KG1 (cell line): ENCODE results near the gene SPINK13.
"Not testable (repeated sequence)": the region's sequence is repeated elsewhere in the genome, so short reads cannot be mapped to it uniquely, and the experiment has no call there.

Experiments used
- DNase-seq: peaks from one replicate; lab custom pipeline; 2025; lab: John Stamatoyannopoulos, UW

SPINK13 gene

GRCh38 chr5:148268566-148268965 is at the start of gene SPINK13:
Gene SPINK13, plus strand, starts transcription at chr5:148268794. Its CDS starts 1,279 bp downstream, at chr5:148270073.
- DNase-seq = no peak

GRCh38 chr5:148221508-148221907 is 47.1 kb upstream of the SPINK13 start:
- DNase-seq = no peak

GRCh38 chr5:148224117-148224742 is 44.4 kb upstream of the SPINK13 start:
- DNase-seq = no peak

- DNase-seq = no peak
Observed at GRCh38 chr5:148228392-148228984, 40.1 kb upstream of the SPINK13 start.

GRCh38 chr5:148229840-148230239 is 38.8 kb upstream of the SPINK13 start:
- DNase-seq = no peak

- DNase-seq = no peak
Observed at GRCh38 chr5:148230240-148230639, 38.4 kb upstream of the SPINK13 start.

GRCh38 chr5:148237785-148238417 is 30.7 kb upstream of the SPINK13 start:
- DNase-seq = no peak

- no peak for DNase-seq
Observed at GRCh38 chr5:148238418-148238794, 30.2 kb upstream of the SPINK13 start, which contains the start of gene MARCOL. Gene MARCOL, plus strand, starts transcription at chr5:148238525. Its CDS starts 73 bp downstream, at chr5:148238598.

- no peak for DNase-seq
Observed at GRCh38 chr5:148248894-148249293, 19.7 kb upstream of the SPINK13 start.

GRCh38 chr5:148255456-148255855 is 13.1 kb upstream of the SPINK13 start:
- no peak for DNase-seq

GRCh38 chr5:148259288-148259687 is 9.3 kb upstream of the SPINK13 start:
- no peak for DNase-seq

- DNase-seq = no peak
Observed at GRCh38 chr5:148261221-148261620, 7.4 kb upstream of the SPINK13 start.

GRCh38 chr5:148267962-148268361 is 632 bp upstream of the SPINK13 start:
- DNase-seq = no peak

GRCh38 chr5:148275129-148275528 is 6.5 kb downstream of the SPINK13 start:
- not testable (repeated sequence) for DNase-seq

- DNase-seq = not testable (repeated sequence)
Observed at GRCh38 chr5:148280893-148281292, 12.3 kb downstream of the SPINK13 start.

- DNase-seq = not testable (repeated sequence)
Observed at GRCh38 chr5:148281336-148281735, 12.7 kb downstream of the SPINK13 start.

GRCh38 chr5:148290271-148291195 is 21.9 kb downstream of the SPINK13 start:
- DNase-seq = peak; percentile 0

GRCh38 chr5:148297731-148298130 is 29.1 kb downstream of the SPINK13 start:
- no peak for DNase-seq

- no peak for DNase-seq
Observed at GRCh38 chr5:148306446-148306845, 37.9 kb downstream of the SPINK13 start.

- DNase-seq = no peak
Observed at GRCh38 chr5:148309019-148309418, 40.4 kb downstream of the SPINK13 start.

- no peak for DNase-seq
Observed at GRCh38 chr5:148309746-148310145, 41.2 kb downstream of the SPINK13 start.

- DNase-seq = no peak
Observed at GRCh38 chr5:148311484-148311883, 42.9 kb downstream of the SPINK13 start.
